ENCODE results near the gene ZSWIM6.

The ZSWIM6 gene

GRCh38 chr5:61307611-61308010, 24.4 kb upstream of the ZSWIM6 start:
- no peak for DNase-seq

DNA sequence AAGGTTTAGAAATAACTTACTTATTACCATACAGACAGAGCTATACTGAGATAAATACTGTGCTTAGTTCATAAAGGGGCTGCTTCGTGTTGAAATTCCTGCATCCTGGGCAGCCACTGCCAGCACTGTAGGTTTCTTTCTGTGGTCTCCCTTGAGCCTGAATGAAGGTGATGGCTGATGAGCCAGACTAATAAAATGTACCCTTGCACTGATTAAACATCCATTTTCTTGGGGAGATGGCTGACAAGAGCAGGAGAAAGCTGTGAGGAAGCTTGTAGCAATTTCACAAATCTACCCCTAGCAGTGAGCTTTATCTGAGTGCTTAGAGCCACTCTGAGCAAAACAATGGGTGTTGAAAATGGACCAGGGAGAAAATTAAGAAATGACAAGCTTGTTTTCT, 23.3 kb upstream of the ZSWIM6 start:
- DNase-seq: no peak

GRCh38 chr5:61309115-61309514, 22.9 kb upstream of the ZSWIM6 start:
- DNase-seq: no peak

DNA sequence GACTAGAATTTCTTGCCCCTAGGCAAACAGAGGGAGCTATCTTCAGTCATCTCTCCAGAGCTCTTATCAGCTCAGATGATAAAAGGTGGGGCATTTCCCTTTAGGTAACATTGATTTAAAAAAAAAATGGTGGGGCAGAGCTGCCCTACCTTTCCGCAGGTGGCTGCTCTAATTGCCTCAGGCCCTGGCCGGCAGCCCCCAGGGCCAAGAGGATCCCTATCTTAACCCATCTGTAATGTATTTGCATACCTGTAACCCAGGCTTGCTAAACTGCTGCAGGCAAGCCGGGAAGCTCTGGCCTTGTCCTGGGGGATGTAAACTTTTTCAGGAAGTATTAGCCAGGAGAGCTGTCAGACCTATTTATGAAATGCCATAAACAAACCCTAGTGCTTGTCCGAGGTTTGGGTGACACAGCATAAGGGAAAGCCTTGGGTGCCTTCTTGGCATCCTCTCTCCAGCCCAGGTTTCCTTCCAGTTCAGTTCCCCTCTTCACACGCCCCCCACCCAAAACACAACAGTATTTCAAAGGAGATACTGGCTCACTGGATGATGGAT, 20.9 kb upstream of the ZSWIM6 start:
- no peak for DNase-seq

GRCh38 chr5:61311836-61312808, 19.9 kb upstream of the ZSWIM6 start:
- DNase-seq: peak; percentile 58

- DNase-seq: no peak
These were observed 17.9 kb upstream of the ZSWIM6 start for GRCh38 chr5:61313960-61314681.

DNA sequence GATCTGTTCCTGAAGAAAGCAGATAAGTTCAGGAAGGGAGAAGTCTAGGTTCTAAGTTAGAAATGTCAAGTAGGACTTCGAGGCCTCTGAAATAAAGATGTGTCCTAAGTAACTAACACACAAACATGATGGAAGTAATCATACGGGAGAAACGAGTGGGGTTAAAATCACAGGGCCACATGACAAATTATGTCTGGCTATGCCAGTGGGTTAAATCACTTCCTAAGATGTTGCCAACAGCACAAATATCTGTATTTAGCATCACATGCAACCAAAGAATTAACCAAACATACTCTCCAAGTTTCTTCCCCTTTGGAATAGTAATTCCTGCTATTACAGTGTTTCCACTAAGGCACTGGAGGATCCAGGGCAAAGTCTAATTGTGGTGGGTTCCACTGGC, 13.7 kb upstream of the ZSWIM6 start:
- no peak for DNase-seq

DNA sequence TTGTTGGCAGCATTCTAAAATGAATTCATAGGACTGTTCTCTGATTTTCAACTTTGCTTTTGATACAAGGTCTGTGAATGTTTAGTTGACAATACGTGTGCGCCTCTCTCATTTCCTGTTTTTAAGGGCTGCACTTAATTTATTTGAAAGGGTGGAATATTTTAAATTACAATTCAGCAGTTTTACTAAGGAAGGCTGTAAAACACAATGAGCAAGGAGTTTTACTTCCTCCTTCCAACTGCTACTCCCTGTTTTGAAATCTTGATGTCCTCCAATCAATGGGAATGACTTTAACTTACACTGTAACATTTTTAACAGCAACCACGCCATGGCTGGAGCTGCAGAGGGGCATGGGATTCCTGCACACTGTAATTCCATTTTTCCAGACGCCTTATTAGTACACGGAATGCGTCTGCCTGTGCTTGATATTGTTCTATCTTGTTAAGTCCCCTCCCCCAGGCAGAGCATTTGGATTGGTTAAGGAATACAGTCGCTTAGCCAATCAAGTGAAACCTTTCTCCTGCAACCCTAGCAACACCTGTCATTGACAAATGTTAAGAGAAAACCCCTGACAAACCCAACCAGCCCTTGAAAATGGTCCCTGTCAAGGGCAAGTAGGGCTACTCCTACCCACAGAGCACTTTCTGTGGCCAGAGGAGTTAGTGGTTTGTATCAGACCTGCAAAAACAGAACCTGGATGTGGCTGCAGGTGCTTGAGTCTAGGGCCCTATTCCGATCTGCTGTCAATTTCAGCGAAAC, 12.5 kb upstream of the ZSWIM6 start:
- DNase-seq: no peak

- DNase-seq: no peak
These were observed 11.2 kb upstream of the ZSWIM6 start for GRCh38 chr5:61320860-61321259.

- no peak for DNase-seq
These were observed 10.4 kb upstream of the ZSWIM6 start for GRCh38 chr5:61321669-61322068.

GRCh38 chr5:61322738-61323725, 9.0 kb upstream of the ZSWIM6 start:
- no peak for DNase-seq

DNA sequence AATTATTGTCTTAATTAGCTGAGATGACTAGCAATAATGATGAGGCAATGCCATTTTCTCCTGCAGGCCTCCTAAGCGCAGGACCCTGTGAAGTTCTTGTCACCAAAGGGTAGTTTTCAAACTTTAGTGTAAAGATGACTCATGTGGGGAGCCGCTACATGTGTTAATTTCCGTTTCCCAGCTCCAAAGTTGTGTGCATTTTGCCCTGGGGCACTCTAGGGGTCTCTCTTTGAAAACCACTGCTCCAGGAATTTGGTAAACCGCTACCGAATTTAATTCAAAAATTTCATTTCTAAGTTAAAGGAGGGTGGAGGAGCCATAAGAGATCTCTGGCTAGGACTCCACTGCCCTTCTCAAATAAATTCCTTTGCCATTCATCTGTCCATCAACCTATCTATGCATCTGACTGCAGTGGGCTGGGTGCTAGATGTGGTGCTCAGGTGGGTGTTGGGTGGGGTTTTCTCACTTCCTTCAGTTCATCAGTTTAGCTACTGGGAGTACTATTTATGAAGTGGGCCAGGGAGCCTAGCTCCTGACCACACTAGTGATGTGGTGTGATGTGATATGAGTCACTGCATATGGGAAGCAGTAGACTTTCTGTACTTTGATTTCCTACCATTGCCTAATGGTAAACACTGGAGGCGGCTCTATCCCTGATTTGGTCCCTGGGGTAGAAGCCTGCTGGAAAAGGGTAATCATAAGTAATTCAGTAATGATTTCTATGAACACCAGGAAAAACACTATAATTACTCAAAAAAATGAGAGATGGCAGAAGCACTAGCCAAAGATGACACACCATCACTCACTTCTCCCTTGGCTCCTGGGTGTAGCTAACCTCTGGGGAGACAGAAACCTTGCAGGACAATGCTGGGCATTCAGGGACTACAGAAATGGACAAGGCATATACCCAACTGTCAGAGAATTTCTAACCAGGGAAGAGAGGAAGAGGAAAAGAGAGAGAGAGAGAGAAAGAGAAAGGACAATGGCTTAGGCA, 4.0 kb upstream of the ZSWIM6 start:
- DNase-seq: no peak

DNA sequence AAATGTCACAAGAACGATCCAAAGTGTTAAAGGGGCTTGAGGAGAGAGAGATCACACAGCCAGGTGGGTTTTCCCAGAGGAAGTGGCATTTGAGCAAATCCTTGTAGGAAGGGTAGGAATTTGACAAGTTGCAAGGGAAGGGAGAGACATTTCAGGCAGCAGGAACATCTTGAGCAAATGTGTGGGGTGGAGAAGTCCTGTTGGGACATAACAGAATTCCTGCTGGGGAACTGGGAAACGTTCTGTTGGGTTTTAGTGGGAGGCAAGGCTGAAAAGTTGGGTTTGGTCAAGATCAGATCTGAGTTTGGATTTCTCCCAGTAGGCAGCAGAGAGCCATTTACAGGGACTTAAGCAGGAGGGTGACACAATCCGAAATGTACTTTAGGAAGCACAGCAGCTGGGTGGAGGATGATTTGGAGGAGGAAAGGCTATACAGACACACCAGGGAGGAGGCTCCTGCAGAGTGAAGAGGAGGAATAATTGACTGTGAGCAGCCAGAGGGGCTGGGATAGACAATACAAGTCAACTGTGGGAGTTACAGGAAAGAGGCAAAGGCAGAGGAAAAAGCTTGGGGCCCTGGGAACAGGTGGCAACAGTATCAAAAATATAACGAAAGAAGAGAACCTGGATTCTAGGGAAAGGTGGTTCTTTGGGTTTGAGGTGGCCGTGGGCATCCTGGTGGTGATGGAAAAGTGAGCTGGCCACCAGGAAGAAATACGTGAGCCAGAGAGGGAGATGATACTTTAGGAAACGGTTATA, 3.1 kb upstream of the ZSWIM6 start:
- DNase-seq: no peak

DNA sequence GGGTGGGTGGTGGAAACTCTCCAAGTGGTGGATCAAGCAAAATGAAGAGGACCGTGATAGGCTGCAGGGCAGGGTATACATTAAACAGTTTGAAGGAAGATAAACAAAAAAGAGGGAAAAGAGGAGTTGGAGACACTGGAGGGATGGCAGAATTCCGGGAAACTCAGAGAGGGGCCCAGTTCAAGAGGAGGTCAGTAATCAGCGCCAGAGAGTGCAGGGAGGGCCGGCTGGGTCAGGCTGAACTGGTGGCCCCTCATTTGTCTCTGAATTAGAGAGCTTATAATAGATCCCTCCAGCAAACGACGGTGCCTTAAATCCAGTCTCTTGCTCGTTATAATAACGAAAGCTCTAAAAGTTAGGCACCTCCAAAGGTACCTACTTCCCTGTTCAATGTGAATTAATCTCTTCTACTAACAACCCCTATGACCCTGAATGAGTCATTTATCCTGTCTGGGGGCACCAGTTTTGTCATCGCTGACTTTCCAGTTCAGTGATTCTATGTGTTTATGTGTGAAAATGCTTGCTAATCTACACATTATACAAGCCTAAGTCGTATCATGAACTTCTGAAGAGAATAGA, 2.4 kb upstream of the ZSWIM6 start:
- DNase-seq: no peak

DNA sequence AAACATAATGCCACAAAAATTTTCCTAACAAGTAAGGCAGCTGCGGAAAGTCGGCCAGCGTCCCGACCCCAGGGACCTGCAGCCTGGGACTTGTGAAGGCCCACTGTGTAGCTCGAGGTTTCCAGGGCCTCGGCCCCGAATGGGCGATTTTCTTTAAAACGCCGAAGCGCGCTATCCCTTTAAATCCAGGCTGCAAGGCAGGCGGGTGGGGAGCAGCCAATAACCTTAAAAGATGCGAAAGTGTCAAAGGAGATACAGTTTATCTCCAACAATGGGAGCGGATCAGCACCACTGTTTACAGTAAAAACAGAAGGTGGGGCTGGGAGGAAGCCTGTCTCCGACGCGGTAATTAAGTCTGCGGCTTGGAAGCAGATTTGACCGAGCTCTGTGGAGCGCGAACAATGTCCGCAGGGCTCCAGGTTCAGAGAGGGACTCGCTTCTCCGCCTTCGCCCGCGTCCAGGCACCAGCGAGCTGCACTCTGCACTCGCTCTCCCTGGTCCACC, 1.7 kb upstream of the ZSWIM6 start:
- DNase-seq: peak; percentile 35

DNA sequence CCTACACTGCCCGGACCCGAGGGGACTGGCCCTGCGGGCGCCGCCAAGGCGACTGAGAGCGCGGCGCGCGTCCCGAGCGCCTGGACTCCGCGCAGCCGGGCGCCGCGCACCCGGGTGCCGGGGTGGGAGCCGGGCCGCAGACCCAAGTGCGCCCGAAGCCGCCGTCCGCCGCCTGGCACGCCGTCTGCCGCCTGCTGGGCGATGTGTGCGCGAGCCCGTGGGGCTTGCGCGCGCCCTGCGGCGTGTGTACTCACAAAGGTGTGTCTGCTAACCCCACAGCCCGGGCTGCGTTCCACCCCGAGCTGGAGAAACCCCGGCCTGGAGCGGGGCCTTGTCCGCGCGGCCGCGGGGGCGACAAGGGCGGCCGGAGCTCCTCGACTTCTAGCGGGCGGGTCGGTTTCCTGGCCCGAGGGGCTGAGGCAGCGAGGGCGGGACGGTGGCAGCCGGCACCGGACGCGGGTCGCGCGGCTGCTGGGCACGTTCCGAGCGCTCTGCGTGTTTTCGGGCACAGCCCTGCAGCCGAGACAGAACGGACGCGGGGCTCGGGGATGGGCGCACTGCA, 1.1 kb upstream of the ZSWIM6 start:
- DNase-seq: peak; percentile 35

DNA sequence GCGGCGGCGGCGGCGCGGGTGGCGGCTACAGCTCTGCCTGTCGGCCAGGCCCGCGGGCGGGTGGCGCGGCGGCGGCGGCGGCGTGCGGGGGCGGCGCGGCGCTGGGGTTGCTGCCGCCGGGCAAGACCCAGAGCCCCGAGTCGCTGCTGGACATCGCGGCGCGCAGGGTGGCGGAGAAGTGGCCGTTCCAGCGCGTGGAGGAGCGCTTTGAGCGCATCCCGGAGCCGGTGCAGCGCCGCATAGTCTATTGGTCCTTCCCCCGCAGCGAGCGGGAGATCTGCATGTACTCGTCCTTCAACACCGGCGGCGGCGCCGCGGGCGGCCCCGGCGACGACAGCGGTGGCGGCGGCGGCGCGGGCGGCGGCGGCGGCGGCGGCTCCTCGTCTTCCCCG, 296 bp downstream of the ZSWIM6 start:
- no peak for DNase-seq

GRCh38 chr5:61332851-61333320, 828 bp downstream of the ZSWIM6 start:
- DNase-seq: no peak
